C1 segment of cervical spinal cord (tissue), 14 donors: ENCODE measurements around the gene PNISR.

ENCODE experiments used
- DNase-seq, 14 donors: peaks; one replicate each; lab custom pipeline; 2025; lab: John Stamatoyannopoulos, UW

Gene PNISR

DNA sequence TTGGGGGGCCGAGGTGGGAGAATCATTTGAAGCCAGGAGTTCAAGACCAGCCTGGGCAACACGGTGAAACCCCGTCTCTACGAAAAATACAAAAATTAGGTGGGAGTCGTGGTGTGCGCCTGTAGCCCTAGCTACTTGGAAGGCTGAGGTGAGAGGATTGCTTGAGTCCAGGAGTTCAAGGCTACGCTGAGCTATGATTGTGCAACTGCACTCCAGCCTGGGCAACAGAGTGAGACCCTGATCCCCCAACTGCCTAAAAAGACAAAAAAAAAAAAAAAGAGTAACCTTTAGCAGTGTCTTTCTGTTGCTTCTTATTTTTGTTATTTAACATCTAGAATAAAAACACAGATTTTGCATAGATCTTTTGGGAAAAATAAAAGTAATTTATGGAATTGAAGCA, 18.0 kb downstream of the PNISR start:
- DNase-seq = no peak

DNA sequence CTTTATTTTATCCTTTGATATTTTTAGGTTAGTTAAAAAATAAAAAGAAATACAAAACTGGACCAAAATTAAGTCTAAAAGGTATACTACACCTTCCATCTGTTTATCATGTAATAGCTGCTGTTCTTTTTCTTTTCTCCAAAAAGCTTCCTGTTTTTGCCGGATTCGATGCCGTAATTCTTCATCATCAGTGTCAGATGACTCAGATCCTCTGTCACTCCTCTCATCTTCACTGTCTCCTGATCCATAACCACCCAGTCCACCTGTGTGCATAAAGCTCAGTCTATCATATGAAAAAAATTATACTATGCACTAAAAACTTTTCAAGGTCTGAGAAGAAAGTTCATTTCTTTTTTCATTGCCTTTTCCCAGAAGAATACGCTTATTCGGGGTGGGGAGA, 22.7 kb downstream of the PNISR start:
- DNase-seq = no peak

DNA sequence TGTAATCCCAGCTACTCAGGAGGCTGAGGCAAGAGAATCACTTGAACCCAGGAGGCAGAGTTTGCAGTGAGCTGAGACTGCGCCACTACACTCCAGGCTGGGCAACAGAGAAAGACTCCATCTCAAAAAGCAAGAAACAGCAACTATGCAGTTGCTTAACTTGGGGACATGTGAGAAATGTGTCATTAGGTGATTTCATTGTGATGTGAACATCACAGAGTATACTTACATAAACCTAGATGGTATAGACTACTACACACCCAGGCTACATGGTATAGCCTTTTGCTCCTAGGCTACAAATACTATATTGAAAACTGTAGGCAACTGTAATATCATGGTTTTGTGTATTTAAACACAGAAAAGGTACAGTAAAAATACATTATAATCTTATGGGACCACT, 27.8 kb downstream of the PNISR start:
- no peak for DNase-seq

DNA sequence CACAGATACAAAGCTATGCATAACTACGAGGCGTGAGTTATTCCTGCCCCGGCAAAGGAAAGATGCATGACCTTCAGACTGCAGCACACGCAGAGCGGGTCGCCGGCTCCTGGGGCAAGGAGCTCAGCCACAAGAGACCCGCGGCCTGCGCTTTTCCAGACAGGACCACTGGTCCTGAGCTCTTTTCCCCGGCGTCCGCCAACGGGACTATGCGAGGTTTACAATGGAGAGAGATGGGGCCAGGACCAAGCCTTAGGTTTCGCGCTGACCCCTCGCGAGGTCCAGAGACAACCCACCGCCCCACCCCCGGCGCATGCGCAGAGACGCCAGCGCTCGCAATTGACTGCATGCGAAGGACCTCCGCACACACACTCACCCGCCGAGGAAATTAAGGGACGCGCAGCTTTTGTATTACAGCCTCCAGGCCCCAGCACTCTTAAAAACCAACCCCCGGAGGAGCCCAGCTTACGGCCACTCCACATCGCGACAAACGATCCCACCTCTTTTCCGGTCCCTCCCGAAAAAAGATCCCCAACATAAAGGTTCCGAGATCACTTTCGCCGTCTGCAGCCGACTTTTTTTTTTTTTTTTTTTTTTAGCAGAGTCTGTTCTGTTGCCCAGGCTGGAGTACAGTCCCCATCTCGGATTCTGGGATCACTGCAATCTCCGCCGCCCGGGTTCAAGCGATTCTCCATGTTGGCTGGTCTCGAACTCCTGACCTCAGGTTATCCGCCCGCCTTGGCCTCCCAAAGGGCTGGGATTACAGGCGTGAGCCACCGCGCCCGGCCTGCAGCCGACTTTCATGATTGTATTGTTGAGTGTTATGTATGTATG, 31.2 kb downstream of the PNISR start, which contains the start of gene COQ3:
TSS of gene COQ3 (minus strand) at position 498 of the 834 bp plus-strand sequence. CDS start at position 482, 16 bp downstream.
- peak; percentile 6 to 86 (median 67) for DNase-seq

DNA sequence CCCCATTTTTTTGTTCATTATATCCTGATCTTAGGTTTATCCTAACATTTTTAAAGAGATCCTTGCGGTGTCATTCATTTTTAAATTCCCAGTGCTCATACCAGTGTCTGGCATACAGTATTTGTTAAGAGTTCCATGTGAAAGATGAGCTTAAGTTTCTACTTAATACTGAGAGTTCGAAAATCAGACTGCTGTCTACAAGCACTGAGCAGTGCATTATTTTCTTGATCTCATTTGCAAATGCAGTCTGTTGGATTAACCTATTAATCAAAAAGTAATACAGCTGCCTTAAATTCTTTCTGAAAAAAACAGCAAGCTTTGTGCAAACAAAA, 31.8 kb downstream of the PNISR start:
- no peak for DNase-seq

DNA sequence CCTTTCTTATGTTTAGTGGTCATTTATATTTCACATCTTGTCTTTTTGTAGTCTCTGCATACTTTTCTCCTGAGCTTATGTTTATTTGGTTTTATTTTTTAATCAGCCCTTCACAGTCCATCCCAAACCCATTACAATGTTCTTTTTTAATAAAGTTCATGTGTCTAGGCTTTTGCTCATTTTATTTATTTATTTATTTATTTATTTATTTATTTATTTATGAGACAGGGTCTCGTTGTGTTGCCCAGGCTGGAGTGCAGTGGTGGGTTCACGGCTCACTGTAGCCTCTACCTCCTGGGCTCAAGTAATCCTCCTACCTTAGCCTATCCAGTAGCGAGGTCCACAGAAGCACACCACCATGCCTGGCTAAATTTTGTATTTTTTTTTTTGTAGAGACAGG, 34.2 kb downstream of the PNISR start:
- no peak for DNase-seq

DNA sequence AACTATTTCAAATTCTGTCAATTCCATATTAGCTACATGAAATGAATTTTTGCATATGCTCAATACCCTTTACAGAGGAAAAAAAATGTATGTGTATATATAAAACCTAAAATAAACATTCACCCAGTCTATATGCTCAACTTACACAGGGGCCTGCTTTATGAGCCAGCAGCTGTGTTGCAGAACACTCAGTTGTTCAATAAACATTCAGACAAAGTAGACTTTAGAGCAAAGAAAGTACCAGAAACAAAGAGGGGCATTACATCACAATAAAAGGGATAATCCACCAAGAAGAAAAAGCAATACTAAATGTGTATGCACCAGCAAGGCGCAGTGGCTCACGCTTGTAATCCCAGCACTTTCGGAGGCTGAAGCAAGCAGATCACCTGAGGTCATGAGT, 40.6 kb downstream of the PNISR start:
- DNase-seq = no peak

DNA sequence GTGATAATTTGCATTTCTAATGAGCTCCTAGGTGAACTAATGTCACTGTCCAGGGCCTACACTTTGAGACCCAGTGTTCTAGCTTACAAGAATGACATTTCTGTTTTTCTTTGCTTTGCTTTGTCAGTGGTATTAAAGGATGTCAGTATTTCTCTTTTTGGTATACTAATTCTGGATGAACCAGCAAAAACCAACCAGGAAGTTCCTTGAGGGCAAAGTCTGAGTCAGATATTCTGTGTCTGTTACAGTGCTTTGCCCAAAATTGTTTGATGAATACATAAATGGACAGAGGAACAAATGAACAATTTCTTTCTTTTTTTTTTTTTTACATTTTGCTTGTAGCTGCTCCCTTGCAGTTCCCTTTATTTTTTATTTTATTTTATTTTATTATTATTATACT, 46.5 kb downstream of the PNISR start:
- DNase-seq = no peak

DNA sequence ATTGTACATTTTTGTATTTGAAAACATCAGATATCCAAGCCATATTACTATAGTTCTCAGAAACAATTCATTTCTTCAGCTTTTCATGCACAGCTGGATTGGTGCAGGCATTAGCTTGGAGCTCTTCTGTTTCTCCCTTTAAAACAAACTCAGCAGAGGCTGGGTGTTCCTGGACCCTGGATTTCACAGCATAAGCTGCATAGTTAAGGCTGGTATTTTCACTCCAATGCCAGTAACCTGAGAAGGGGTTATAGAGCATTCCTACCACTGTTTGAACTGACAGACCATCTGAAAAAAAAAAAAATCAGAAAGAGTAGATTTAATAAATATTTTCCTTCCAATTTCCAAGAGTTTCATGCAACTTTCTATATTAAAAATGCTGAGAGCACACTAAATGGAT, 55.6 kb downstream of the PNISR start:
- DNase-seq = no peak

DNA sequence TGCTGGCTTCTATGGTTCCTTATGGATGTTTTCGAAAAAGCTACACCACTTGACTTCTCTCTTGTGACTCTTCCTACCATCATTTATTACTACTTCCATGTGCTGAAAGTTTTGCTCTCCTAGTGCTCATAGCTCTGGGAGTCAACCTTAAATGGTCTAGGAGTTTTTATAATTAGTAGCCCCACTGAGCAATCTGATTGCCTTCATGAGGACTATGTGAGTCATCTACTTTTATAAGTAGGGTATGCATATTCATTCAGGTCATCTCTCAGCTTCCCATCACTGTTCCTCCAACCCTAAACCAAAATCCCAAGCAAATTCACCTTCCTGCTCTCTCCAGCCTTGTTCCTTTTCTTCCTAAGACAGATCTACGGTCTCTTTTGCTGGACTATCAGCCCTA, 58.3 kb downstream of the PNISR start:
- DNase-seq = no peak

DNA sequence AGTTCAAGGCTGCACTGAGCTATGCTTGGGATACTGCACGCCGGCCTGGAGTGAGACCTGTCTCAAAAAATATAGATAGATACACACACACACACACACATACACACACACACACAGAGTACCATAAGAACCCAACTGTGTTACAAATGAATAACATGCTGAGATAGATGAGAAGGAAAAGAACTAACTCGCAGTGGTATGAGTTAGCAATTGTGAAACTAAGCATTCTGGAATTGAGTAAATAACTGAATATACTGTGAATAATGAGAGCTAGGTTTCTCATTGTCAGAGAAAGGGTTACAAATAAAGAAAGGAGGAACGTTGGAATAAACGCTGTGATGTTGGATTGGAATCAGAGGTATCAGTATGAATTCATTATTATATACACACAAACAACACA, 61.1 kb downstream of the PNISR start:
- DNase-seq = no peak

DNA sequence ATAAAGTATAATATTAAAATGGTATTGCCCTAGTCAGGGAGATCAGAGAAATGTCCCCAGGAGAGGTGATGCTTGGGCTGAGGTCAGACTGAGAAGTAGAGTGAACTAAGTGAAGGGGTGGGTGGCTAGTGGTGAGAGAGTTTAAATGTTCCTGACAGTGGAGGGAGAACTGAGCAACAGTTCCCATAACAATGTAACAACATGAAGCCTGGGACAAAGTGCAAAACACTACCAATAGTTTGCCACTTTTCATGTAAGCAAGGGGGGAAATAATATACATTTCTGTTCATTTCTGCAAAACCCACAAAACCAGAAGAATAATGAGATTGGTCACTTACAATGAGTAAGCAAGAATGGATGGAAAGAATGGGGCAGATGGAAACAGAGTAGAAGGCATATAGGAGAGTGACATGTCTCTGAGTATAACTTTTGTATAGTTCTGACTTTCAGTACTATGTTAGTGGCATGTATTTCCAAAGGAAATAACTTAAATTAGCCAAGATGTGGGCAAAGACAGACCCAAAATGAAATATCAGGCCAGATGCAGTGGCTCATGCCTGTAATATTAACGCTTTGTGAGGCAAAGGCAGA, 62.3 kb downstream of the PNISR start:
- no peak for DNase-seq

DNA sequence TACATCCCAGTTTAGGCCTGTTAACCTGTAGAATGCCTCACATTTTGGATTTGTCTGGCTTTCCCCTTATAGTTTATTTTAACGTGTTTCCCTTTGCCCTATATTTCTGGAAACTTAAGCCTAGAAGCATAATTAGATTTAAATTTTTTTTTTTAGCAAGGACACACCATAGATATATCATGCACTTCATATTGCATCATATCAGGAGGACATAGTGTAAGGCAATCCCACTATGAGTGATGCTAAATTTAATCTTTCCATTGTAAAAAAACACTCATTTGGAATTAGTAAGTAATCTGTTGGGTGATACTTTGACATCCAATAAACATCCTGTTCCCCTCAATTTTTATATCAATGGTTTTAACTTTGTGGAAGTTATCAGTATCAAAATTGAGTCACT, 65.3 kb downstream of the PNISR start:
- no peak for DNase-seq

DNA sequence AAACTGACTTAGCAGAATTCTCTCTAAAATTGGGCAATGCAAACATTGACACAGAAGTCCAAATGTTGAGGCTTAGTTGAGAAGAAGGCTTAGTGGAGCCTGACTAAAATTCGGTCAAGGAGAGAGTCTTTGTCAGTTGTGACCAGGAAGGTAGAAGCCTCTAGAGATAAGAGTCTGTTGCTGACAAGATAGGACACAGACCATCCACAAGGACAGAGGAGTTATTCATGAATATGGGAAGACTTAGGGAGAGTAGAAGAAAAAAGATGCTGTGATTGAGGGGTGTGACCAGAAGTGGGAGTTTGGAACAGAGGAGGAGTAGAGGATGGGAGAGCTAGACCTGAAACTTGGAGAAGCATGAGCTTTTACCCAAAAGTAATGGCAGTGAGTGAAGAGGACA, 68.5 kb downstream of the PNISR start:
- DNase-seq = no peak

DNA sequence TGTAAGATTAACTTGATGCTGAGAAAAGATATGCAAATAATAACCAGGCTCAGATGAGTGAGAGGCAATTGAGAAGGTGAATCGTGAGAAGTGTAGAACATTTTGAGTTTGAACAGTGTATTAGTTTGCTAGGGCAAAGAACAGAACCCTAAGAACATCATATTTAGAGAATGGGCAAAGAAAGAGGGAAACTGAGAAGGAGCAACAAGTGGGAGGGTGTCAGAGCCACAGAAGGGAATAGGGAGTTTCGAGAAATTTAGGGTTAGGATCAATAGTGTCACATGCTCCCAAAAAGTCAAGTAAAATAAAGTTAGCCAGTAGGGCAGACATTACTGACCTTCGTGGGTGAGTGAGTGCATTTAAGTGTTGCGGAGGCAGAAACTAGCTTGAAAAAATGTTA, 70.1 kb downstream of the PNISR start:
- no peak for DNase-seq

DNA sequence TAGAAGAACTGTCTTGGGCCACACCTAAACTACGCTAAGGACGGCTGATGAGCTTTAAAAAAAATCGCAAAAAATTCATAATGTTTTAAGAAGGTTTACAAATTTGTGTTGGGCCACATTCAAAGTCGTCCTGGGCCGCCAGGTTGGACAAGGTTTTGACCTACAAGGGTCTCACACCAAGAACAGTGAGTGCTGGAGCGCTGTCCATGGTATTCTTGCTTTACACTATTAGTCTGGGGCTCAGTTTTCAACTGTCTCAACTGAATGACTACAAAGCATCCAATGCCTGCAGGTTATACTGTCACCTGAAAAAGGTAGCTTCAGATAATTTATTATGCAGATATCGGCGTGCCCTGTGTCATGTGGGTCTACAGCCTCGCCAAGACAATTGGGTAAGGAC, 72.0 kb downstream of the PNISR start:
- no peak for DNase-seq

DNA sequence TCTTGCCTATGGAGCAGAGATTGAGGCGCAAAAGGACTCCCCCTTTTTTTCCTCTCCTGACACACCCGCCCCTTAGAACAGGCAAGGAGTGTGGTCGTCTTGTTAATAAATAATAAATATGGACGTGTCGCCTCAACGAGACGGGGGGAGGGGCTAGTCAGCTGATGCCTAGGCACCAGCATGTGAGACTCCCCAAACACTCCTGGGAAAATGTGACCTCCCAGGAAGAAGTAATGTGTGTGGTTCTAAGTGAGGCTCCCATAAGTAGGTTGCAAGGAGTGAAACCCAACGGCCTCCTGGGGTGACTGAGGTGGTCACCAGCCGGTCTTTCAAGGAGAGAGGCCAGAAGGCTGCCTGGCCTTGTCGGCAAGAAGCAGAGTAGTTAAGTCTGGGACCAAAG, 74.5 kb downstream of the PNISR start:
- DNase-seq = peak in 1 of 14 donors; percentile 24

DNA sequence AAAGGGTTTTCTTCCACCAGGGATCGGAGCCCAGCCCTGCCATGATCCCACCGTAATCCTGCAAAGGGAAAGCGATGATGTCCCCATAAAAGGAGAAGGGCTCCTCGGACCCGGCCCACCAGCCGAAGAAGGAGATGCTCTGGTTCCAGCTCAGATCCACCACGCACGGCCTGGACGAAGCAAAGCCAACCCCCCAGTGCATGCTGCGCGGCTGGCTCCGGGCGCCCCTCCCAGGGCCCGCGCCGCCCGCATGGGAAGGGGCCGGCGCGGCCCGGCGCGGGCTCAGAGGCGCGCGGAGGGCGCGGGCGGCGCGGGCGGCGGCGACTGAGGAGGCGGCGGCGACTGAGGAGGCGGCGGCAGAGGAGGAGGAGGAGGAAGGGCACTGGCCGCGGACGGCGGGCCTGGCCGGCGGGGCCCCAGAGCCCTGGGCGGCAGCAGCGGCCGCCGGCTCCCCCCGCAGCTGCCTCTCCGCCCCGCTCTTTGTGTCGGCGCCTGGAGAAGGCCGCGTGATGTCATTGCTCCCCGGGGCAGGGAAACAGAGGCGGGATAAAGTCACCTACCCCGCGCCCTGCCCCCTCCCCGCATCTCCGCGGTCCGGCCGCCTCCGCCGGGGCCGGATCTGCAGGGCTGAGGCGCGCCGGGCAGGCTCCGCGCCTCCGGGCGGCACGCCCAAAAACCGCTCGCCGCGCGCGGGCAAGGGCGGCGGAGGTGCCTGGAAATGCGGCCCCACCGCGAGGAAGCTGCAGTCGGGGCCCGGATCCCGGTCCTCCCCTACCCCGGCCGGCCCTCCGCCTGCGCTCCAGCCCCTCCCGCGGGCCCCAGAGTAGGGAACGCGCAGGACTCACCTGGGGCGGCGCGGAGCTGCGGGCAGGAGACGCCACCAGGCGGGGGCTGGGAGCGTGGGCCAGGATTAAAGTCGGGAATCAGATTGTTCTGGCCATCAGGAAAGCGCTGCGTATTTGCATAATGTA, 75.7 kb downstream of the PNISR start, which contains the start of gene FAXC:
TSS of gene FAXC (minus strand) at position 504 of the 971 bp plus-strand sequence. CDS start at position 202, 302 bp downstream.
- DNase-seq = peak in 10 of 14 donors; percentile 7 to 76 (median 26)

DNA sequence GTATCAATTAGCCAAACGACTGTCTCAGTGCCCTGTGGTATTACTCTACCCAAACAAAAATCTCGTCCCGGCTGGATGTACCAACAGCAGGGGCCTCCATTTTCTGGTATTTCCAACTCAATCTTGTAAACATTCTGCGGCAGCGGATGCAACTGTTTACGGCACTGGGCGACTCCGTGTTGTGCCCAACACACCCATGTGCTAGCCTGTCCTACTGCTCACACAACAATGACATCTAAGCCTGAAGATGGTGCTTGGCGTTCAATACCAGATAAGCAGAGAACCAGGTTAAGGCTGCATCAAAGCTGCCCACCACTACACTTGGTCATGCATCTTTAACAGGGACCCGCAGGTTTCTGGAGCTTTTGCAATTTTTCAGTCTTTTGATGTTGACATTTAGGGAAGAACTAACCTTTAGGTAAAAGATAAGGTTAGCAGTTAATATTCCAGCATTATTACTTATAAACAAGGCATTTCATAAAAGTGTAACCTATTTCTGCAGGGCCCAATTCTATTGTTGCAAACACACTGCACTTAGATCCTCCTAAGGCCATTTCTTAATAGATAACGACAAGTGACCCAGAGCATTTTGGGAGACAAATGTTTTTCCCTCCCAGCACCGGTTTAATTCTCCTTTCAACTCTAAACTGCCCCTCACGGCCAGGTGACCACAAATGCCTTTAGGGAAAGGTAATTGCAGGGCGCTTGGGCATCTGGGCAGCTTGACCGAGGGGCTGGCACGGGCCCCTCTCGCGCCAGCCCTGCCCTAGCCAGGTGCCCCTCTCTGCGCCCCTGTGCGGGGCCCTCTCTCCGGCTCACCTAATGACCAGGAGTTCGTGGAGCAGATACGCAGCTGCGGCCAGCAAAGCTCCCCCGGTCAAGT, 76.6 kb downstream of the PNISR start:
- DNase-seq = peak in 2 of 14 donors; percentile 10 to 72
